Progenitor cell of endocrine pancreas (in vitro differentiated cells): ENCODE measurements around the gene FAHD1. TPM values are rescaled to one million over a fixed set of nuclear protein-coding genes. Genes with fewer than 3 reads are reported as not detected.

Experiments
- DNase-seq: peaks from one replicate; pipeline ENCODE4 v3.0.0; 2021; ENCODE audit warnings: low spot score; ENCODE audit not compliant: unreplicated experiment
- H3K27ac Mint-ChIP-seq: 2 replicates; pipeline ENCODE4 v1.8.0; 2021; ENCODE audit warnings: mild to moderate bottlenecking, moderate library complexity, mixed read lengths
- H3K27me3 Mint-ChIP-seq: 2 replicates; pipeline ENCODE4 v1.8.0; 2021; ENCODE audit warnings: mixed read lengths
- H3K36me3 Mint-ChIP-seq: 2 replicates; pipeline ENCODE4 v1.8.0; 2022; ENCODE audit warnings: mixed read lengths; ENCODE audit not compliant: insufficient read depth
- H3K4me1 Mint-ChIP-seq: 2 replicates; pipeline ENCODE4 v1.8.0; 2021; ENCODE audit warnings: low read depth, mixed read lengths
- H3K4me3 Mint-ChIP-seq: 2 replicates; pipeline ENCODE4 v1.8.0; 2021; ENCODE audit warnings: low read depth, mild to moderate bottlenecking, moderate library complexity, mixed read lengths
- H3K9me3 Mint-ChIP-seq: 2 replicates; pipeline ENCODE4 v1.8.0; 2021; ENCODE audit warnings: low read depth, mixed read lengths
- total RNA-seq: library from RNA; stranded (reverse); gene quantifications from 2 replicates; pipeline ENCODE4 v1.2.1, GENCODE V29; 2021
- TF ChIP-seq, protein P1 (sequence below): fragments of 200-600 bp; sonication (generic); IDR thresholded peaks from one replicate; pipeline ENCODE4 v1.5.0; 2021; ENCODE audit warnings: antibody characterized with exemption, mild to moderate bottlenecking; ENCODE audit not compliant: unreplicated experiment

The FAHD1 gene
- total RNA-seq, 1 donor from 2014 or later, result 26.3 TPM

DNA sequence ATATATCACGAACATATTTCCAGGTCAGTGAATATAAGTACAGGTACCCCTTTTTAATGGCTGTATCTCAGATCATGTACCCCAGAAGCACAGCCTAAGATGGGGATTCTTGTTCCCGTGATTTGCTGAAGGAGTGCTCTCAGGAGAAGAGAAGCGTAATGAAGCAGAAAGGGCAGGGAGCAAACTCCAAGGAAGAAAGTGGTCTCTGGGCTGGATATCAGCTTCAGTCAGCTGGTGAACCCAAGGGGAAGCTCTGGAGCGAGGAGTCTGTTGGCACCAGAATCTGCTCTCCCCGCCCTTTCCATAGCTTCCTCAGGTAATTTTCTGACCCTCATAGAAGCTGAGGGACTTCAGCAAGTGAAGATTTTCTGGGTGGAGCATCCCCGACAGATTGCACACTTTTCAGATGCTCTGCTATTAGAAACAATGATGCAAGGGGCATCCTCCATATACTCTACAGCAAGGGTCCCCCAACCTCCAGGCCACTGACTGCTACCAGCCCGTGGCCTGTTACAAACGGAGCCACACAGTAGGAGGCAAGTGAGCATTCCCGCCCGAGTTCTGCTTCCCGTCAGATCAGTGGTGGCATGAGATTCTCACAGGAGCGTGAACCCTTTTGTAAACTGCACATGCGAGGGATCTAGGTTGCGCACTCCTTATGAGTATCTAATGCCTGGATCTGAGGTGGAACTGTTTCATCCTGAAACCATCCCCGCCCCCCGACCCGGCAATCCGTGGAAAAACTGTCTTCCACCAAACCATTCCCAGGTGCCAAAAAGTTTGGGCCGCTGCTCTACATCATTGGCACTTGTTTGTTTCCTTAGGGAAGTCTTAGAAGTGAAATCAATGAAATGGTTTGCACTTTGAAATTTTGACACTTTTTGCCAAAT is 4.4 kb downstream of the FAHD1 start:
- Mint-ChIP-seq H3K9me3 (no peaks in the 10 kb centered on the region), H3K4me3 (no peak overlapping the region), H3K36me3 (peaks cover 1% of the 10 kb centered on the region), H3K27me3 (no peaks in the 10 kb centered on the region), H3K27ac (no peak overlapping the region), H3K4me1 (peaks cover 26% of the 10 kb centered on the region)
- TF ChIP-seq, protein P1, sequence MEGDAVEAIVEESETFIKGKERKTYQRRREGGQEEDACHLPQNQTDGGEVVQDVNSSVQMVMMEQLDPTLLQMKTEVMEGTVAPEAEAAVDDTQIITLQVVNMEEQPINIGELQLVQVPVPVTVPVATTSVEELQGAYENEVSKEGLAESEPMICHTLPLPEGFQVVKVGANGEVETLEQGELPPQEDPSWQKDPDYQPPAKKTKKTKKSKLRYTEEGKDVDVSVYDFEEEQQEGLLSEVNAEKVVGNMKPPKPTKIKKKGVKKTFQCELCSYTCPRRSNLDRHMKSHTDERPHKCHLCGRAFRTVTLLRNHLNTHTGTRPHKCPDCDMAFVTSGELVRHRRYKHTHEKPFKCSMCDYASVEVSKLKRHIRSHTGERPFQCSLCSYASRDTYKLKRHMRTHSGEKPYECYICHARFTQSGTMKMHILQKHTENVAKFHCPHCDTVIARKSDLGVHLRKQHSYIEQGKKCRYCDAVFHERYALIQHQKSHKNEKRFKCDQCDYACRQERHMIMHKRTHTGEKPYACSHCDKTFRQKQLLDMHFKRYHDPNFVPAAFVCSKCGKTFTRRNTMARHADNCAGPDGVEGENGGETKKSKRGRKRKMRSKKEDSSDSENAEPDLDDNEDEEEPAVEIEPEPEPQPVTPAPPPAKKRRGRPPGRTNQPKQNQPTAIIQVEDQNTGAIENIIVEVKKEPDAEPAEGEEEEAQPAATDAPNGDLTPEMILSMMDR, result no peak
- no peak for DNase-seq

- no peak for DNase-seq
- no peaks in the 10 kb centered on the region for H3K27me3 Mint-ChIP-seq
- H3K4me1 Mint-ChIP-seq, result peaks cover 20% of the 10 kb centered on the region
- H3K4me3 Mint-ChIP-seq, result no peak overlapping the region
- H3K36me3 Mint-ChIP-seq, result peaks cover 1% of the 10 kb centered on the region
- TF ChIP-seq, protein P1, result no peak
- H3K9me3 Mint-ChIP-seq, result no peaks in the 10 kb centered on the region
- peak overlapping the region; percentile 49 for H3K27ac Mint-ChIP-seq
Observed at GRCh38 chr16:1832838-1833454, 5.9 kb downstream of the FAHD1 start.

DNA sequence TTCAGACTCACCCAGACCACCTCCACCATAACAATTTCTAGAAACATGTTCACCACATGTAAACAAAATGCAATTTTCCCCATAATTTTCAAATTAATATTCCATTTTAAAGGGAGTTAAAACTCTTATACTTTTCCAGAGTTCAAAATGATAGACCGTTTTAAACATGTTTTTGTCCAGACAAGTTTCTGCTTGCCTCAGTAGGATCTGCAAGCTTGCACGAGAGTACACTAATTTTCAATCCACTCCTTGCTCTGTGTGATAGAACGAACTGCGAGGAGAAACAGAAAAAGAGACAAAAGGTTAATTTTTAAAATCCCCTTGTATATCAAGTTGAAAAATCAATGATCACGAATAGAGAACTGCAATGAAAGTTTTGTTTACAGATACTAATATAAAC is 7.1 kb downstream of the FAHD1 start:
- DNase-seq, result no peak
- peaks cover 11% of the 10 kb centered on the region for H3K4me1 Mint-ChIP-seq
- H3K36me3 Mint-ChIP-seq, result peaks cover 1% of the 10 kb centered on the region
- H3K9me3 Mint-ChIP-seq, result no peaks in the 10 kb centered on the region
- H3K27ac Mint-ChIP-seq, result no peak overlapping the region
- H3K27me3 Mint-ChIP-seq, result no peaks in the 10 kb centered on the region
- no peak overlapping the region for H3K4me3 Mint-ChIP-seq
- TF ChIP-seq, protein P1, result no peak

- DNase-seq, result no peak
- TF ChIP-seq, protein P1, result no peak
- Mint-ChIP-seq H3K36me3 (no peaks in the 10 kb centered on the region), H3K27me3 (no peaks in the 10 kb centered on the region), H3K9me3 (no peaks in the 10 kb centered on the region), H3K4me3 (no peak overlapping the region), H3K27ac (no peak overlapping the region), H3K4me1 (no peaks in the 10 kb centered on the region)
Observed at GRCh38 chr16:1839554-1839953, 12.5 kb downstream of the FAHD1 start.

GRCh38 chr16:1845985-1846384 is 19.0 kb downstream of the FAHD1 start:
- Mint-ChIP-seq H3K27me3 (peaks cover 25% of the 10 kb centered on the region), H3K27ac (no peak overlapping the region), H3K36me3 (no peaks in the 10 kb centered on the region), H3K9me3 (no peaks in the 10 kb centered on the region), H3K4me1 (no peaks in the 10 kb centered on the region), H3K4me3 (no peak overlapping the region)
- TF ChIP-seq, protein P1, result no peak
- DNase-seq, result no peak
